Activated naive CD4-positive, alpha-beta T cell treated with anti-CD3 and anti-CD28 coated beads, Interleukin-2, amount 50 U/mL, for 16 hours (primary cell): ENCODE data around the gene C1QL4.
"Not testable (repeated sequence)": the region's sequence is repeated elsewhere in the genome, so short reads cannot be mapped to it uniquely, and the experiment has no call there.

Source experiments
- DNase-seq: peaks from one replicate; pipeline ENCODE4 v3.0.0-alpha.2; 2020

The C1QL4 gene

GRCh38 chr12:49336645-49337584 lies at the start of gene C1QL4:
Gene C1QL4, minus strand, starts transcription at chr12:49337188. Its CDS starts 711 bp downstream, at chr12:49336477.
- DNase-seq = peak; percentile 89

GRCh38 chr12:49380184-49380583 lies 43.2 kb upstream of the C1QL4 start:
- DNase-seq = not testable (repeated sequence)

GRCh38 chr12:49377386-49377785 lies 40.4 kb upstream of the C1QL4 start:
- DNase-seq = no peak

- no peak for DNase-seq
Measured at GRCh38 chr12:49375406-49375805, 38.4 kb upstream of the C1QL4 start.

- no peak for DNase-seq
Measured at GRCh38 chr12:49370539-49370938, 33.6 kb upstream of the C1QL4 start.

DNA sequence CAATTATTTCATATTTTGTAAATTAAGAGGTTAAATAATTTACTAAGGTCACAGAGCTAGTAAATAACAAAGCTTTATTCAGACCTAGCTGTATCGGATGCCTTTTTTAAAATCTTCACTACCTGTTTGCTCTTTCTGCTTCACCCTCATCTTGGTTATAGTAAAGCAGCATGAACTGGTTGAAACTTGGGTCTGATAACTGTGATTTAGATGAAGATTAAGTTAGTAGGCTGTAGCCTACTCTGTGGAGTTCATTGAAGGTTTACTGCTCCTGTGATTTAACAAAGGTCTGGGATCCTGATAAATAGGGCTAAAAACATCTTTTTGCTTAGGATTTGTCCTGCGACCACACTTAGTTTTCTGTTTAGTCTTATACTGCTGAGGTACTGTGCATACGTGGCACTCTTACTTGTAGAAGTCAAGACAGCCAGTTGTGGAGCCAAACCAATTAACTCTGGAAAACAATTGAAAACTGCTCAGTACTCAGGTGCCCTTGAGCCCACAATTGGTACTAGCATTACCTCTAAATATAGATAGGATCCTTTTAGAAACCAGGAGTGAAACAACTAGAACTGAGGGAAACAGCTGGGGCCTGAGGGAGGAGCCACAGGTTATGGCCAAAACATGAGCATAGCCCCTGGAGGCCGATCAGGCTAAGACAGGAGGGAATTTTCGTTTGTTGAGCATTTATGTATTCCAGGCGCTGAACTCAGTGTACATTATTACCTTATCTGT lies 32.6 kb upstream of the C1QL4 start:
- peak; percentile 42 for DNase-seq

DNA sequence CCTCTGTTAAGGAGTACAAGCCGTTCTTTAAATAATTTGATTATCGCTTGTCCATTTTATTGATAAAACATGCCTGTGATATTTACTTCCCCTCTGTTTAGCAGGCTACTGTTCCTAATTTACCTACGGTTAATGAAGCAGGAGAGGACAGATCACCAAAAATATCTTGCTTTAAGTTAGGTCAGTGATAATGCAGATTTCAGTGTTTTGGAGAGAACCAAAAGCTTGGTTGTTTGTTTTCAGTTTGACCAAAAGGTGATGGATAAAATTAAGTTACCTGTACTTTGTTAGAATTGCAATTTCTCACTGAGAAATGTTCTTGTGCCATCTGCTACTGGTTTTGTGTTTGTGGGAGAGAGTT lies 31.2 kb upstream of the C1QL4 start:
- DNase-seq = no peak

- no peak for DNase-seq
Measured at GRCh38 chr12:49367381-49368239, 30.6 kb upstream of the C1QL4 start, which contains the start of gene SPATS2. Gene SPATS2, plus strand, starts transcription at chr12:49367462. Its CDS starts 93,551 bp downstream, at chr12:49461013.

- DNase-seq = peak; percentile 87
Measured at GRCh38 chr12:49366652-49367380, 29.8 kb upstream of the C1QL4 start.

DNA sequence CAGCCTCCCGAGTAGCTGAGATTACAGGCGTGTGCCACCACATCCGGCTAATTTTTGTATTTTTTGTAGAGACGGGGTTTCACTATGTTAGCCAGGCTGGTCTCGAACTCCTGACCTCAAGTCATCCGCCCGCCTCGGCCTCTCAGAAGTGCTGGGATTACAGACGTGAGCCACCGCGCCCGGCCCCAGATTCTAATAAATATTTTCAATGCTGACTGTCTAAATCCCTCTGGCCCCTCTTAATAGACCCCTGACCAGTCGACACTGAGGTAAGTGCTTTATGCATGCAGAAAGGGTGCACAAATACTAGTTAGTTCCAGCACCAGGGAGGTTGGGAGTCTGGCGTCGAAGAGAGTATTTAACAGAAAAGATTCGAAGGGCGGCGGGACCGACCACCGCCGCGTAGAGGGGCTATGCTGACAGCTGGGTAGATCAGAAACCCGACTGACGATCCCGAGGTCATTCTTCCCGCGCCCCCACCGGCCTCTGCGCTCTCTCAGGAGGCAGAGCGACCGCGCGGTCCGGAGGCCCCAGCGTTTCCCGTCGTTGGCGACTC lies 29.2 kb upstream of the C1QL4 start:
- DNase-seq = no peak

GRCh38 chr12:49365542-49365941 lies 28.6 kb upstream of the C1QL4 start:
- DNase-seq = no peak

DNA sequence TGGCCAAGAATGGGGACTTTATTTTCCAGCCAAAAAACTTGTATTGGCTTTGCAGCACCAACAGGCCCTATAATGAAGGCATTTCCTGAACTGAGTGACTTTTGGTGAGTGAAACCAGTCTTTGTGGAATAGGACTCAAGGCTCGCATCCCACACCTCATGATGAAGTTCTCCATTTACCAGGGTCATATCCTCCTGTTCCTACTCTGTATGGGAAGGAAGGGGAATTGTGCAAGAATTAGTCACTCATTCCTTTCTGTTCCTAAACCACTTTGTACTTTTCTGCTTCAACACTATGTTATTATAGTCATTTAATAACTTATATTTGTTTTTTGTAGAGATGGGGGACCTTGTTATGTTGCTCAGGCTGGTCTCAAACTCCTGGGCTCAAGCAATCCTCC lies 28.0 kb upstream of the C1QL4 start:
- no peak for DNase-seq

- no peak for DNase-seq
Measured at GRCh38 chr12:49362077-49362476, 25.1 kb upstream of the C1QL4 start.

DNA sequence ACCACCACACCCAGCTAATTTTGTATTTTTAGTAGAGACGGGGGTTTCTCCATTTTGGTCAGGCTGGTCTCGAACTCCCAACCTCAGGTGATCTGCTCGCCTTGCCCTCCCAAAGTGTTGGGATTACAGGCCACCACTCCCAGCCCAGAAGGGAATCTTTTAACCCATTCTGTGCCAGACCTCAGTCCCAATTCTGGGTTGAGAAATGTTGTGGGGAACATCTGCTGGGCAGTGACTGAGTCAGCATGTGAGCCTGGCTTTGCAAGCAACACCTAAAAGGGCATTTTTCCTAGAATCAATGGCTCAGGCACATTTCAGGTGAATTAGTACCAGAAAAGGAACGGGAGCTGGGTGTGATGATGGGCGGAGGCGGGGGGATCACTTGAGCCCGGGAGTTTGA lies 22.7 kb upstream of the C1QL4 start:
- no peak for DNase-seq

- peak; percentile 51 for DNase-seq
Measured at GRCh38 chr12:49358483-49359141, 21.6 kb upstream of the C1QL4 start.

DNA sequence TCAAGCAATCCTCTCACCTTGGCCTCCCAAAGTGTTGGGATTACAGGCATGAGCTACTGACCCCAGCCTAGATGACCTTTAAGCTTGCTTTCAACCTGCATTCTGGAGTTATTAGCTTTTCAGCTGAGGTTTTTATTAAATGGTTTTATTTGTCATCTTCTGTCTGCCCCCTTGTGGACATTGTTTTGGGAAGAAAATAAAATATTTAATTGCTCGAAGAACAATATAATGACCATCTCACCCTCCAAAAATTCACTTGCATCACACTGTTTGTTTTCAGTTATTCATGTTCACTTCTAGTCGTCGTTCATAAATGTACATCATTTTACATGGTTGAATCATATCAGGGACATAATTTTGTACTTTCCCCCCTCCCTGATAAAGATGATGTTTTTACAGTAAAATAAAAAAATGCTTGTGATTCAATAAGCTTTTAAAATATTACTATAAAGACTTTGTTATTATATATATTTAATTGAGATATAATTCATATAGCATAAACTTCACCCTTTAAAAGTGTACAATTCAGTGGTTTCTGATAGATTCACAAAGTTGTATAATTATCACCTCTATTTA lies 20.2 kb upstream of the C1QL4 start:
- no peak for DNase-seq

DNA sequence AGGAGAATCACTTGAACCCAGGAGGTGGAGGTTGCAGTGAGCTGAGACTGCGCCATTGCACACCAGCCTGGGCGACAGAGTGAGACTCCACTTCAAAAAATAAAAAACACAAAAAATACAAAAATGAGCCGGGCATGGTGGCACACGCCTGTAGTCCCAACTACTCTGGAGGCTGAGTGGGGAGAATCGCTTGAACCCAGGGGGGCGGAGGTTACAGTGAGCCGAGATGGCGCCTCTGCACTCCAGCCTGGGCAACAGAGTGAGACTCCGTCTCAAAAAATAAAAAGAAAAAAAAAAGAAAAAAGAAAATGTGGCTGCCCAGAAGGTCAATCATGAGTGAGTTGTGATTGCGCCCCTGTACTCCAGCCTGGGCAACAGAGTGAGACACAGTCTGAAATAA lies 18.9 kb upstream of the C1QL4 start:
- DNase-seq = no peak

DNA sequence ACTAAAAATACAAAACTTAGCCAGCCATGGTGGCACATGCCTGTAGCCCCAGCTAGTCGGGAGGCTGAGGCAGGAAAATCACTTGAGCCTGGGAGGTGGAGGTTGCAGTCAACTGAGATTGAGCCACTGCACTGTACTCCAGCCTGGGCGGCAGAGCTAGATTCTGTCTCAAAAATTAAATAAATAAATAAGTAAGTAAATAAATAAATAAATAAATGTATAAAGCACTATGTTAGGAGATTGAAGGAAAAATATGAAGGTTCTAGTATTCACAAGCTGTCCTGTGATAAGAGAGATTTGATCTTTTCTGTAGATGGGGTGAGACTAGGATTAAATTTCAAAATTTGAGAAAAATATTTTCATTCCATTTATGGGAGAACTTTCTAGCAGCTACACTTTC lies 15.4 kb upstream of the C1QL4 start:
- no peak for DNase-seq

- no peak for DNase-seq
Measured at GRCh38 chr12:49349266-49349665, 12.3 kb upstream of the C1QL4 start.

- DNase-seq = no peak
Measured at GRCh38 chr12:49348781-49349180, 11.8 kb upstream of the C1QL4 start.
